GOT3 (cell line): ENCODE data around the gene CYP21A2.
"Not testable (repeated sequence)": the region's sequence is repeated elsewhere in the genome, so short reads cannot be mapped to it uniquely, and the experiment has no call there.

Experiments
- DNase-seq: peaks from one replicate; lab custom pipeline; 2025; ENCODE audit warnings: mixed read lengths; lab: John Stamatoyannopoulos, UW

CYP21A2 gene

DNA sequence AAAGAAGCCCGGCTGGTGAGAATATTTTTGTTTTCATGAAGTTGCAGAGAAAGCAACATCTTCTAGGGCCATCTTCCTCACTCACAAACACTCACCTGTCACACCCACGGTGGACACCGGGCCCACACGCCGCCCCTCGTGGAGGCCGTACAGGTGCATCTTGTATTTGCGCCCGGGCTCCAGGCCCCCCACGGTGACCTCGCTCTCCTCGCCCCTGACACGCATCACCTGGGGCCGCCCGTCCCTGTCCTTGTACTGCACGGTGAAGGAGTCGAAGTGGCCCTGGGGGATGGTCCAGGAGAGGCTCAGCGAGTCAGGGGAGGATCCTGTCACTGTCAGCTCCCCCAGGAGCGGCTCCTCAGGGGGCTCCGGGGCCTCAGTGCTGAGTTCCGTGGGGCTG is 17.5 kb downstream of the CYP21A2 start:
- DNase-seq: not testable (repeated sequence)

DNA sequence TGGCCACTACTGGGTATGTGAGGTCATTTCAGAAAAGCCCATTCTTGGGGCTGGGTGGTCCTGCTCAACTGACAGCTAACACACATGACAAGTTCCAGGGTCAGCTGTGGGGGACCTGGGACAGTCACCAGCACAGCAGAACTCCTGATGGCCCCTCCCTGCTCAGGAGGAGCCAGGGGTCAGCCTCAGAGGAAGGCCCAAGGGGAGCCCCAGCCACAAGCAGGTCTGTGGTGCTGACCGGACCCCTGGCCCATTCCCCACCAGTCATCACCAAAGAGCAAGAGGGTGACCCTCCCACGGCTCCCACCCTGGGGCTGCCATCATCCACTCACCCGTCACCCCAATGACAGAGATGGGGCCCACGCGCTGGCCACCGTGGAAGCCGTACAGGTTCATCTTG is 18.0 kb downstream of the CYP21A2 start:
- DNase-seq: no peak

DNA sequence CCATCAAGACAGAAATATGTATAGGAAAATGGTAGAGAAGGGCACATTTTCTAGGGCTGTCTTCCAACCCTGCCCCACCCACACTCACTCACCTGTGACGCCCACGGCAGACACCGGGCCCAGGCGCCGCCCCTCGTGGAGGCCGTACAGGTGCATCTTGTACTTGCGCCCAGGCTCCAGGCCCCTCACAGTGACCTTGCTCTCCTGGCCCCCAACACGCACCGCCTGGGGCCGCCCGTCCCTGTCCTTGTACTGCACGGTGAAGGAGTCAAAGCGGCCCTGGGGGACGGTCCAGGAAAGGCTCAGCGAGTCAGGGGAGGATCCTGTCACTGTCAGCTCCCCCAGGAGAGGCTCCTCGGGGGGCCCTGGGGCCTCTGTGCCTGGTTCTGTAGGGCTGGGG is 19.8 kb downstream of the CYP21A2 start:
- DNase-seq: no peak

DNA sequence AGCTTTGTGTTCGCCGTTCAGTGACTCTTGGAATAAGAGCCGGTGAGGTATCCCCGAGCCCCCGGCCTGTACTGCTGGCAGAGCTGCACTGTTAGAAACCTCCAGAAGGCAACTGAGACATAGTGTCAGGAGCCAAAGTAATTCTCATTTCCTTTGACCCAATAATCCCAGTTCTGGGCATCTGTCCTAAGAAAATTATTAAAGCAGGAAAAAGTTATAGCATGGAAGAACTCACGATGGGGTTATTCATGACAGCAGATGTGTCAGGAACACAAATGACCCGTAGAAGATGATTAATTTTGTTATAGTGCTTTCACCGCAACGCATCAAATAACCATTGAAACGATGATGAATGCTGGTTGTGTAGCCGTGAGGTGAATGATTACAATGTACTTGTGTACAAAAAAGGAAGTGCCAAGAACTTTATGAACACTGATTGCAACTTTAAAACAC is 20.3 kb downstream of the CYP21A2 start:
- DNase-seq: no peak

DNA sequence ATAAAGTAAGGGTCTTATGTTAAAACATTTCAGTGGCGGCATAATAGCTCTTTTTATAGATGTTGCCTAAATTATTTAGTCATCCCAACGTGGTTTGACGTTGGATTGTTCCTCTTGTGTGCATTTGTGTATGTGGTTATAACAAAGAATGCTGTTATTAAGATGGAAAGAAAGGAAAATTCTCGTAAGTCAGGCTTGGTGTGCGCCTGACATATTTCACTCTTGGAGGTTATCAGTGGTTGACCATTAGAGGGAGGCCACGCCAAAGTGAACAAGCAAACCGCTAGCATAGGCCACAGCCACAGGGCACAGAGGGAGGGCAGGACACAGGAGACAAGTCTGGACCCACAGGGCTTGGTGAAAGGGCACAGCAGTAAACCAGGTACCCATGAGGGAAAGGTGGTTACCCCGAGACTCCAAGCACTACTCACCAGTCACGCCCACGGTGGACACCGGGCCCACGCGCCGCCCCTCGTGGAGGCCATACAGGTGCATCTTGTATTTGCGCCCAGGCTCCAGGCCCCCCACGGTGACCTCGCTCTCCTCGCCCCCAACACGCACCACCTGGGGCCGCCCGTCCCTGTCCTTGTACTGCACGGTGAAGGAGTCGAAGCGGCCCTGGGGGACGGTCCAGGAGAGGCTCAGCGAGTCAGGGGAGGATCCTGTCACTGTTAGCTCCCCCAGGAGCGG is 22.9 kb downstream of the CYP21A2 start:
- DNase-seq: no peak

DNA sequence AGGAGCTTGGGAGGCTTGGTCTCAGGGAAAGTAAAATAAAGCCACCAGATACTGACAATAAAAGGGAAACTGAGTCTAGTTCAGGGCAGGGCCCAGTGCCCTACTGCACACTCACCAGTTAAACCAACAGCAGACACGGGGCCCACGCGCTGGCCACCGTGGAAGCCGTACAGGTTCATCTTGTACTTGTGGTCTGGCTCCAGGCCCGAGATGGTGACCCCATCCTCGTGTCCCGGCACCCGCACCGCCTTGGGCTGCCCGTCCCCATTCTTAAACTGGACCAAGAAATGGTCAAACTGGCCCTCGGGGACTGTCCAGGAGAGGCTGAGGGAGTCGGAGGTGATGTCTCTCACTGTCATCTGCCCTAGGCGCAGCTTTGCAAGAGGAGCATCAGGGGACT is 26.5 kb downstream of the CYP21A2 start:
- no peak for DNase-seq

DNA sequence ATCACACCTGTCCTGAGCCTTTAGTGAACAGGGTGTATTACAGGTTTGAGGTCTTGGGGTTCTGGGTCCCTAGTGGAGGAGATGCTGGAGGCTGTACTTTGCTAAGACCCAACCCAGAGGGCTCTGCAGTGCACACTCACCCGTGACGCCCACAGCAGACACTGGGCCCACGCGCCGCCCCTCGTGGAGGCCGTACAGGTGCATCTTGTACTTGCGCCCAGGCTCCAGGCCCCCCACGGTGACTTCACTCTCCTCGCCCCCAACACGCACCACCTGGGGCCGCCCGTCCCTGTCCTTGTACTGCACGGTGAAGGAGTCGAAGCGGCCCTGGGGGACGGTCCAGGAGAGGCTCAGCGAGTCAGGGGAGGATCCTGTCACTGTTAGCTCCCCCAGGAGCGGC is 29.3 kb downstream of the CYP21A2 start:
- DNase-seq: not testable (repeated sequence)

DNA sequence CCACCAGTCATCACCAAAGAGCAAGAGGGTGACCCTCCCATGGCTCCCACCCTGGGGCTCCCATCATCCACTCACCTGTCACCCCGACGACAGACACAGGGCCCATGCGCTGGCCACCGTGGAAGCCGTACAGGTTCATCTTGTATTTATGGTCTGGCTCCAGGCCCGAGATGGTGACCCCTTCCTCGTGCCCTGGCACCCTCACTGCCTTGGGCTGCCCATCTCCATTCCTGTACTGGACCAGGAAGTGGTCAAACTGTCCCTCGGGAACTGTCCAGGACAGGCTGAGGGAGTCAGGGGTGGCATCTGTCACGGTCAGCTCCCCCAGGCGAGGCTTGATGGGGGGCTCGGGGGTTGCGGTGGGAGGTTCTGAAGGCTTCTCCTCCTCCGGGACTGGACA is 30.1 kb downstream of the CYP21A2 start:
- not testable (repeated sequence) for DNase-seq

DNA sequence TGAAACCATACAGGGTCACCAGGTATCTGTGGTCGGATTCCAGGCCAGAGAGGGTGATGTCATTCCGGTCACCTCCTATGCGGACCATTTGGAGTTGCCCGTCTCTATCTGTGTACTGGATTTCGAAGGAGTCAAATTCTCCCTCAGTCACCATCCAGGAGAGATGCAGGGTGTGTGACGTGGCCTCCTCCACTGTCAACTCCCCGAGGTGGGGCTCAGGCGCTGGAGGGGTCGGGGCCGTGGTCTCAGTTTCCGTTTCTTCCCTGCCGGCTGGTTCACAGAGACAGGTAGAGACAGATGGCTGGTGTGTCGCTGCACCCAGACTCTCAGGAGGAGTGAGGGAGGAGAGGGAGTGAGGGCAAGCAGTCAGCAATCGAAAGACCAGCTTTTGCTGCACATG is 30.7 kb downstream of the CYP21A2 start:
- no peak for DNase-seq

DNA sequence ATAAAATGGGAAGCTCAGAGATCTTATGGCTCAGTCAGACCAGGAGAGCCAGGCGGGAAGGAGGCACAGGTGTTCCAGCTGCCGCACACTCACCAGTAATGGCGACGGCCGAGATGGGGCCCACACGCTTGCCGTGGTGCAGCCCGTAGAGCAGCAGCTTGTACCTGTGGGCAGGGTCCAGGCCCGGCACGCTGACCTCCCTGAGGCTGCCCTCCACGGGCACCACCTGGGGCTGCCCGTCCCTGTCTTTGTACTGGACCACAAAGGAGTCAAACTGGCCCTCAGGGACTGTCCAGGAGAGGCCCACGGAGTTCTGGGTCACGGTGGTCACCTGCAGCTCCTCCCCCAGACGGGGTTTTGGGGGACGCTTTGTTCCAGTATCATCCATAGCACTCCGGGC is 31.2 kb downstream of the CYP21A2 start:
- no peak for DNase-seq

DNA sequence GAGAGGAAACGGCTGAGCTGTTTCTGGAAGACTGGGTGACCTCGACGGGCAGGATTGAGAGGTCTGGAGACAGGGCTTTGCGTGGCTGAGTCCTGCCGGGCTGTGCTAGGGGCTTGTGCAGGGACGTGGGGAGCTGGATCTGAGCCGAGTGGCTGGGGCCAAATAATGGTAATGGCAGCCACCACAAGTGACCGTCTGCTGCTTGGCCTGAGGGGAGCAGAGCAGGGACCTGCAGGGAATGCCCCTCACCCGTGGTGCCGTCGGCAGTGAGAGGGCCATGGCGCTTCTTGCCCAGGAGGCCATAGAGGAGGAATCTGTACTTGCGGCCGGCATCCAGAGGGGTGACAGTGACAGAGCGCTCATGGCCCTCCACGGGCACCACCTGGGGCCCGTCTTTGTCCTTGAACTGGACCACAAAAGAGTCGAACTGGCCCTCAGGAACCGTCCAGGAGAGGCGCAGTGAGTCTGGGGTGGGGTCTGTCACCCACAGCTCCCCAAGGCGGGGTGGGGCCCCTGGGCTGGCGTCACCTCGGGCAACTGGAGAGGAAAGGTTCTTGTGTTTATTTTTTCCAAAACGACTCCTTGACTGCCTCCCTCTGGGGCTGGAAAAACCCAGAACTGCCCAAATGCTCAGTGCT is 31.8 kb downstream of the CYP21A2 start:
- DNase-seq: no peak

DNA sequence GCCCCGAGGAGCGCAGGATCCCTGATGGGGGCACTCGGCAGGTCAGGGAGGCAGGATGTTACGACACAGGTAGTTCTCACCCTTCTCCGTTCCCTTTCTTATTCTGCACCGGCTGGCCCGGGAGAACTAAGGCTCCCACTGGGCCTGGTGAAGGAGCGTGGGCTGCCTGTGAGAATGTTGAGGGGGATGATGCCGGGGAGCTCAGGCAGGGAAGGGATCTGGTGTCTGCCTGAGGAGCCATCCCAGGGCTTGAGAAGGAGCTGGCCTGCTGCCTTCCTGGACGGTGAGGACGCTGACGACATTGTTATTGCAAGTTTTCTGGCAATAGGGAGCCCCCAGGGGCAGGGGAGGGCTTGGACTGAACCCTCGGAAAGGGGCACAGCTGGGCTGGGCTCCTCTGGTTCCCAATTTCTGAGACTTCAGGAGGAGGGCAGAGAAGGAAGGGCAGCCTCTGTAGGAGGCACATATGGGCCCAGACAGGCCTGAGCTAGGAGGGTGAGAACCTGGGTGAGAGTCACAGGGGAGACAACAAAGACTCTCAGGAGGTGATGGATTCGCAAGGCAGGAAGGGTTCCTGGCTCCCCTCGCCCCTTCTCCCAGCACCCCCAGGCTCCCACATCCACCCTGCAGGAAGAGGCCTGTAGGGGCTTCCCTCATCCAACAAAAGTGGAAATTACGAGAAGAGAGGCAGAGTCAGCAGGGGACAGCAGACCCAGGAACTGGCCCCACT is 32.8 kb downstream of the CYP21A2 start:
- no peak for DNase-seq

DNA sequence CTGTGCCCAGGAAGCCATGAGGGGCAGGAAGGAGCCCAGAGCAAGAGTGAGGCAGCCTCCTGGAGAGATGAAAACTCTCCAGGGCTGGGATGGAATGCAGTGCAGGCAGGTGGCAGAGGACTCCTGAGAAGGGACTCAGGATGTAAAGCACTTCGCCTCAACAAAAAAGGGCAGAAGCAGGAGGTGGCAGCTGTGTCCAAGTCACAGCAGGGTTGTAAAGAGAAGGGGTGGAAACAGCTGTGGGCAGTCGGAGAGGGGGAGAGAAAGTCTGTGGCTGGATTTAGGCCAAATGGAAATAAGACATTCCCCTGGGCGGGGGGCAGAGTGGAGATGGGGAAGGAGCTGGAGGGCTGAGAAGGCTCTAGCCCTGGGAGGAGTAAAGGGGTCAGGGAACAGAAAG is 34.9 kb downstream of the CYP21A2 start:
- DNase-seq: no peak

DNA sequence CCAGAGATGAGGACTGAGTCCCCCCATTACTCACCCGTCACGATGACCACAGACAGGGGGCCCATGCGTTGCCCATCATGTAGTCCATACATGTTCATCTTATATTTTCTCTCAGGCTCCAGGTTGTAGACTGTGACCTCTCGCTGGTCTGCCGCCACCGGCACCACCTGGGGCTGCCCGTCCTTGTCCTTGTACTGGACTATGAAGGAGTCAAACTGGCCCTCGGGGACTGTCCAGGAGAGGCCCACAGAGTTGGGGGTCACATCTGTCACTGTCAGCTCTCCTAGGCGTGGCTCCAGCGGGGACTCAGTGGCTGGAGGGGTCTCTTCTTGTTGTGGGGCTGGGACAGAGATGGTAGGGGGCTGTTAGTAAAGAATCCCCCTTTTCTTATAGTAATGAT is 35.4 kb downstream of the CYP21A2 start:
- DNase-seq: no peak

DNA sequence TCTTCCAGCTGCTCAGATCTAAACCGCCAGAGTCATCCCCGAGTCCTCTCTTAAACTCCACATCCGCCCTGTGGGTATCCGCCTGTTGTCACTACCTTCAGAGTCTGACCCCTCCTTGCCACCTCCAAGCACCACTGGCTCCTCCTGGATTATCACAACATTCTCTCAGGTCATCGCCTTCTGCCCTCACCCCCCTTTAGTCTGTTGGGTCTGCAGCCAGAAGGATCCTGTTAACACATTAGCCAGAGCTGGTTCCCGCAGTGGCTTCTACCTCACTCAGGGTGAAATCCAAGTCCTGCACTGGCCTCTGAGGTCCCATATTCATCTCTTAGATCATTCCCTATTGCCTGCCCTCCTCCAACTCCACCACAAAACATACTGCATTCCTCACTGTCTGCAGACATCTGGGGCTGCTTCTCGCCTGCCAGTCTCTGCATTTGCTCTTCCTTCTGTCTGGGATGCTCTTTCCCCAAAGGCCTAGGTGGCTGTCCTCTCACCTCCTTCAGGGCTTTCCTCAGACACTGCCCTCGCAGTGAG is 36.8 kb downstream of the CYP21A2 start:
- no peak for DNase-seq

DNA sequence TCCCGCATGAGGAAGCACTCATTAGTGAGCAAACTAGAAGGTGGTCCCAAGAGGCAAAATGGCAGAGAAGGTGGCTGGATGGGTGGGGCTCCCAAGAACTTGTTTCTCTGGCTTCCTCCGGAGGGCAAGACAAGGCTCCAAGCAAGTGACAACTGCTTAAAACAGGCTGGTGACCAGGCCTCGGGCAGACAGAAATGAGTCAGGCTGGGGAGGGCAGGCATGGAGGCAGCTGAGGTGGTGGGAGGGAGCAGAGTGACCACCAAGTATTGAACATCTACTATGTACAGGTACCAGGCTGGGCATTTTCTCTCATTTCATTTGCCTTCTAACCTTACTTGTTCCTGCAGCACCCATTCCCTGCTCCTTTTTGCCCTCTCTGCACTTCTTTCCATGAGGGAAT is 37.6 kb downstream of the CYP21A2 start:
- DNase-seq: no peak

DNA sequence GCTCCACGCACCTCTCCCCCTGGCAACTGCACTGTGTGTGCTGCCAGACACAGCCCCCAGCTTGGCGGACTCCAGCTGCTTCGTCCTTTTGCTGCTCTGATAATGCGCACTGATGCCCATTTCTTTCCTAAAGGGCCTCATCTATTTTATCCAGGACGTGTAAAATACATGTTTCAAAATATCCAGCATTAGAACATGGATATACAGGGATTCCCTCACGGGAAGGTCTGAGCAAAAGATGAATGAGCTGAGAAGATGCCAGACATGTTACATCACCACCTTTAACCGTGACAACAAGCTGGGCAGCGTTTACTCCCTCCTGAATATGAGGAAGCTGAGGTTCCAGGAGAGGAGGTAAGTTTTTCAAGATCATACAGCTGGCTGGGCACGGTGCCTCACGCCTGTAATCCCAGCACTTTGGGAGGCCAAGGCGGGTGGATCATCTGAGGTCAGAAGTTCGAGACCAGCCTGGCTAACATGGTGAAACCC is 38.1 kb downstream of the CYP21A2 start:
- DNase-seq: no peak

DNA sequence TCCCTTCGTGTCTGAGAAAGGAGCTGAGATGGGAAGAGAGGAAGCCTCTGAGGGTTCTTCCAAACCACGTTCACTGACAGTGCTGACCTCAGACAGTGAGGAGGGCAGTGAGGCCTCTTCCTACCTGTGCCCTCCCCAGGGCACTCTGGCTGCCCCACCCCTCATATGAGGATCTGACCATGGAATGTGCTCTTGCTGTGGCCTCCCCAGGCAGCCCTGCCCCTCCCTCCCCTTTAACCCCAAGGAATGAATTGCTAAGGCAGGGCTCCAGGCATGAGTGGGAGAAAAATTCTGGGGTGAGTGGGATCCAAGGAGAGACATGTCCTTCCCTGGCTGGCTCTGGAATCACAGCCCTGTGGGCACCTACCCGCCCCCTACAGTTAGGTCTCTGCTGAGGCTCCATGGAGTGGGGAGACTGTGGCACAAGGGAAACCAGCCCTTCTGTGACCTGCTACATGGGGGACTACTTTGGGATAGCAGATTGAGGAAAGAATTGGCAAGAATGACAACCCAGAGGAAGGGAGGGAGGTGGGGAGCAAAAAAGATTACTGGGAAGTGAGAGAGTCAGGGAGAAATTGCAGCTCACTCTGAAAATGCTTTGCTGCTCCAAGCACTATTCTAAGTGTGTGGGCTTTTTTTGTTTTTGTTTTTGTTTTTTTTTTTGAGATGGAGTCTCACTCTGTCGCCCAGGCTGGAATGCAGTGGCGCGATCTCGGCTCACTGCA is 41.5 kb downstream of the CYP21A2 start:
- no peak for DNase-seq

DNA sequence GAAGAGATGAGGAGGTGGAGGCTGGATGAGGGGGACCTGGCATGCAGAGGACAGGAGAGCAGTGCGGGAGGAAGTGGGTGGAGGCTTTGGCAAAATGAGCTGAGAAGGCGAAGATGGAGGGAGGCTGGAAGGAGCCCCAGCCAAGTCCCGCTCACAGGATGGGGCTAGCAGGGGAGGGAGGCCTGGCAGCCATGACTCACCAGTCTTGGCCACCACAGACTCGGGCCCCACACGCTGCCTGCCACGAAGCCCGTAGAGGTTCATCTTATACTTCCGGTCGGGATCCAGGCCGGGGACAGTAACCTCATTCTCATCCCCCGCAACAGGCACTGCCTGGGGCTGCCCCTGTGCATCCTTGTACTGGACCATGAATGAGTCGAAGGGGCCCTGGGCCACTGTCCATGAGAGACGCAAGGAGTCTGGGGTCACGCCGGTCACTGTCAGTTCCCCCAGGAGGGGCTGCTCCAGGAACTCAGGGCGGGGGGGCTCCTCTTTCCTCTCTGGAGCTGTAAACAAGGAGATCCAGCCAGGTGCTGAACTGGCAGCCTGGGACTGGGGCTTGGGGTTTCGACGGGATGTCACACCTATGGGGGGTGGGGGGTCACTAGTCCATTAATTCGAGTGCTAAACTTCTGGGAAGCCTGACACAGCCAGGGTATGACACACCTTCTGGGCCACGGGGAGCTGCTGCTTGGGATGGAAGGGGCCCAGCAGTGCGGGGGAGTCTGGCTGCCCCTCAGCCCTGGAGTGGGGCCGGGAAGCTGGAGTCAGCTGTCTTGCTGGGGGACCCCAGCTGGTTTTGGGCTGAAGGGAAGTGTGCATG is 43.2 kb downstream of the CYP21A2 start:
- peak; percentile 31 for DNase-seq

DNA sequence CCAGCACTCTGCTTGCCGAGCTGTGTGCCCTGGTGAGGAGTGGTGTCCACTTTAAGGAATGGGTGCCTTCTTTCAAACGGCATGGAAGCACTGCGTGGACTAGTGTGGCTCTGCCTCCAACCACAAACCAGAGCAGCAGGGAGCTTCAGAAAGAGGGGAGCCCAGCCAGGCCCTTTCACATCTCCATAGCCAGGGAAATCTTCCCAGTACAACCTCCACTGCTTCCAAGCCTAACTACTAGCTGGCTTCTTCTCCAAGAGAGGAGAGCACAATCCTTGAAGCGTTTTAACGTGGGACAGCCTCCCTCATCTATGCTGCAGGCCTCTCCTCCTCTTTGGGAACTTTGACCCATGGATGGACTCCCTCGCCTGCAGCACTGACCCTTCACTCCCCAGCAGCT is 44.3 kb downstream of the CYP21A2 start:
- DNase-seq: no peak

DNA sequence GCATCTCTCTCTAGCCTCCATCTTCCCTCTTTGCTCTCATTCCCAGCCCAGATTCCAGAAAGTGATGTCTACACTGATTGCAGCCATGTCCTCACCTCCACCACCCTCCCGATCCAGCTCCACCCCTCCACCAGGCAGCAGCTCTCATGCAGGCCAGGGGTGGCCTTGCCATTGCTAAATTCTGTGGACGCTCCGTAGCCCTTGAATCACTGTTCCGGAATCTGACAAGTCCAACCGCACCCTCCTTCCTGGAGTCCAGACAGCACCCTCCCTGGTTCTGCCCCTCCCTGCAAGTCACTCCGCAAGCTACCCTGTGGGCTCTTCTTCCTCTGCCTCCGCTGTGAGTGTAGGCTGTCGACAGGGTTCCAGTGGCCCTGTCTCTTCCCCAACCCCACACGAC is 44.7 kb downstream of the CYP21A2 start:
- DNase-seq: no peak
